Colon (tissue), 2 donors: Measurements from ENCODE around the gene SLC9C1.

Experiments
- FAIRE-seq: peaks from 2 replicates; lab custom pipeline; 2012; peaks lifted over from hg19 to GRCh38; lab: Jason Lieb, UNC
- donor health status: control.
- donor health status: control.

Gene SLC9C1

GRCh38 chr3:112293368-112294321 is at the start of gene SLC9C1:
Gene SLC9C1, minus strand, starts transcription at chr3:112294216. Its CDS starts 7,425 bp downstream, at chr3:112286791.
- FAIRE-seq = no peak

- FAIRE-seq = no peak
These were observed 47.4 kb upstream of the SLC9C1 start for GRCh38 chr3:112341386-112341785.

- no peak for FAIRE-seq
These were observed 45.6 kb upstream of the SLC9C1 start for GRCh38 chr3:112339609-112340008.

- FAIRE-seq = no peak
These were observed 45.1 kb upstream of the SLC9C1 start for GRCh38 chr3:112339134-112339533.

GRCh38 chr3:112338727-112339056 is 44.7 kb upstream of the SLC9C1 start:
- FAIRE-seq = no peak

GRCh38 chr3:112338021-112338726 is 44.2 kb upstream of the SLC9C1 start:
- FAIRE-seq = no peak

GRCh38 chr3:112335434-112335781 is 41.4 kb upstream of the SLC9C1 start:
- FAIRE-seq = no peak

GRCh38 chr3:112334691-112335433 is 40.8 kb upstream of the SLC9C1 start:
- no peak for FAIRE-seq

- no peak for FAIRE-seq
These were observed 39.6 kb upstream of the SLC9C1 start for GRCh38 chr3:112333381-112334317.

- FAIRE-seq = no peak
These were observed 39.0 kb upstream of the SLC9C1 start, which contains the start of gene CD200 for GRCh38 chr3:112333002-112333380. Gene CD200, plus strand, starts transcription at chr3:112333156. Its CDS starts 57 bp downstream, at chr3:112333213.

- FAIRE-seq = no peak
These were observed 37.8 kb upstream of the SLC9C1 start for GRCh38 chr3:112331851-112332250.

- FAIRE-seq = peak; percentile 74
These were observed 33.4 kb upstream of the SLC9C1 start for GRCh38 chr3:112327371-112327951.

- FAIRE-seq = peak; percentile 18
These were observed 28.0 kb upstream of the SLC9C1 start for GRCh38 chr3:112321867-112322652.

- no peak for FAIRE-seq
These were observed 26.7 kb upstream of the SLC9C1 start for GRCh38 chr3:112320691-112321090.

GRCh38 chr3:112319516-112320276 is 25.7 kb upstream of the SLC9C1 start:
- no peak for FAIRE-seq

GRCh38 chr3:112315791-112316190 is 21.8 kb upstream of the SLC9C1 start:
- FAIRE-seq = no peak

GRCh38 chr3:112314649-112315048 is 20.6 kb upstream of the SLC9C1 start:
- FAIRE-seq = no peak

- FAIRE-seq = no peak
These were observed 14.3 kb upstream of the SLC9C1 start for GRCh38 chr3:112308151-112308911.

GRCh38 chr3:112307557-112307956 is 13.5 kb upstream of the SLC9C1 start:
- FAIRE-seq = no peak
